Liver (tissue), 3 donors: ENCODE measurements around the gene EGFLAM.

ENCODE experiments used
- FOXA1 ChIP-seq: IDR thresholded peaks from 2 replicates; pipeline ENCODE4 v1.6.1; 2016; ENCODE audit warnings: antibody characterized with exemption
- GABPA ChIP-seq, 2 donors: IDR thresholded peaks in 1 of 2; conservative IDR thresholded peaks in 1 of 2; 2 replicates each; pipeline ENCODE4 v1.6.1; 2016; ENCODE audit warnings: antibody characterized with exemption in 2 of 2, mild to moderate bottlenecking in 1 of 2, moderate library complexity in 1 of 2
- HNF4A ChIP-seq, 2 donors: conservative IDR thresholded peaks; 2 replicates each; pipeline ENCODE4 v1.6.1; 2016; ENCODE audit warnings: antibody characterized with exemption in 2 of 2, mild to moderate bottlenecking in 2 of 2
- RAD21 ChIP-seq, 2 donors: IDR thresholded peaks; 2 replicates each; pipeline ENCODE4 v1.6.1; 2016; ENCODE audit warnings: antibody characterized with exemption in 2 of 2, mild to moderate bottlenecking in 2 of 2
- SP1 ChIP-seq: IDR thresholded peaks from 2 replicates; pipeline ENCODE4 v1.6.1; 2018; ENCODE audit warnings: antibody characterized with exemption, mild to moderate bottlenecking
- TAF1 ChIP-seq: conservative IDR thresholded peaks from 2 replicates; pipeline ENCODE4 v1.6.1; 2016; ENCODE audit warnings: antibody characterized with exemption, mild to moderate bottlenecking
- YY1 ChIP-seq: IDR thresholded peaks from 2 replicates; pipeline ENCODE4 v1.6.1; 2016; ENCODE audit warnings: antibody characterized with exemption, mild to moderate bottlenecking
- TF ChIP-seq, protein P1 (sequence below): IDR thresholded peaks from 2 replicates; pipeline ENCODE4 v1.6.1; 2016; ENCODE audit warnings: antibody characterized with exemption, mild to moderate bottlenecking
- TF ChIP-seq, protein P2 (sequence below): fragments of 150-350 bp; IDR thresholded peaks from 2 replicates; pipeline ENCODE4 v1.5.1; 2017; ENCODE audit warnings: improper control_type of control experiment, low read depth, low read length; ENCODE audit not compliant: missing input control
- TF ChIP-seq, protein P3 (sequence below): IDR thresholded peaks from 2 replicates; pipeline ENCODE4 v1.6.1; 2016; ENCODE audit warnings: antibody characterized with exemption
- TF ChIP-seq, protein P4 (sequence below): IDR thresholded peaks from 2 replicates; pipeline ENCODE4 v1.6.1; 2016; ENCODE audit warnings: antibody characterized with exemption
- donor health status: healthy.
- donor health status: healthy.

DNA sequence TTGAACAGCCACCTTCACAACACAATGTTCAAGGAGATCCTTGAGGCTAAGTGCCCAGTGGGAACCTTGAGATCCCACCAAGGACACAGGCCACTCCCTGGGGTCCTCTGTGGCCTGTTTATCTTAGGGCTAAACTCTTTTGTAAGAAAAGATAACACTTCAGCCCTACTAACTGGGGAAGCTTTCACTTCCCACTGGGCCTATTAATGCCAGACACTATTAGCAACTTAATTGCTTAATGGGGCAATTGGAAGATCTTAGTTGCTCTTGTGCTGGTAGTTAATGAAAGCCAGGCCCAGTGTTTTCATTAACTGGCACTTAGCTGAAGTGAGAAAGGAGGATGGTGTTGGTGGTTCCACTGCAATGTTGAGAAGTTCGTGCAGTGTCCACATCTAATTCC is 117.1 kb downstream of the EGFLAM start:
- TF ChIP-seq SP1, result no peak
- TF ChIP-seq, protein P1, sequence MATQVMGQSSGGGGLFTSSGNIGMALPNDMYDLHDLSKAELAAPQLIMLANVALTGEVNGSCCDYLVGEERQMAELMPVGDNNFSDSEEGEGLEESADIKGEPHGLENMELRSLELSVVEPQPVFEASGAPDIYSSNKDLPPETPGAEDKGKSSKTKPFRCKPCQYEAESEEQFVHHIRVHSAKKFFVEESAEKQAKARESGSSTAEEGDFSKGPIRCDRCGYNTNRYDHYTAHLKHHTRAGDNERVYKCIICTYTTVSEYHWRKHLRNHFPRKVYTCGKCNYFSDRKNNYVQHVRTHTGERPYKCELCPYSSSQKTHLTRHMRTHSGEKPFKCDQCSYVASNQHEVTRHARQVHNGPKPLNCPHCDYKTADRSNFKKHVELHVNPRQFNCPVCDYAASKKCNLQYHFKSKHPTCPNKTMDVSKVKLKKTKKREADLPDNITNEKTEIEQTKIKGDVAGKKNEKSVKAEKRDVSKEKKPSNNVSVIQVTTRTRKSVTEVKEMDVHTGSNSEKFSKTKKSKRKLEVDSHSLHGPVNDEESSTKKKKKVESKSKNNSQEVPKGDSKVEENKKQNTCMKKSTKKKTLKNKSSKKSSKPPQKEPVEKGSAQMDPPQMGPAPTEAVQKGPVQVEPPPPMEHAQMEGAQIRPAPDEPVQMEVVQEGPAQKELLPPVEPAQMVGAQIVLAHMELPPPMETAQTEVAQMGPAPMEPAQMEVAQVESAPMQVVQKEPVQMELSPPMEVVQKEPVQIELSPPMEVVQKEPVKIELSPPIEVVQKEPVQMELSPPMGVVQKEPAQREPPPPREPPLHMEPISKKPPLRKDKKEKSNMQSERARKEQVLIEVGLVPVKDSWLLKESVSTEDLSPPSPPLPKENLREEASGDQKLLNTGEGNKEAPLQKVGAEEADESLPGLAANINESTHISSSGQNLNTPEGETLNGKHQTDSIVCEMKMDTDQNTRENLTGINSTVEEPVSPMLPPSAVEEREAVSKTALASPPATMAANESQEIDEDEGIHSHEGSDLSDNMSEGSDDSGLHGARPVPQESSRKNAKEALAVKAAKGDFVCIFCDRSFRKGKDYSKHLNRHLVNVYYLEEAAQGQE, result no peak
- TF ChIP-seq, protein P2, sequence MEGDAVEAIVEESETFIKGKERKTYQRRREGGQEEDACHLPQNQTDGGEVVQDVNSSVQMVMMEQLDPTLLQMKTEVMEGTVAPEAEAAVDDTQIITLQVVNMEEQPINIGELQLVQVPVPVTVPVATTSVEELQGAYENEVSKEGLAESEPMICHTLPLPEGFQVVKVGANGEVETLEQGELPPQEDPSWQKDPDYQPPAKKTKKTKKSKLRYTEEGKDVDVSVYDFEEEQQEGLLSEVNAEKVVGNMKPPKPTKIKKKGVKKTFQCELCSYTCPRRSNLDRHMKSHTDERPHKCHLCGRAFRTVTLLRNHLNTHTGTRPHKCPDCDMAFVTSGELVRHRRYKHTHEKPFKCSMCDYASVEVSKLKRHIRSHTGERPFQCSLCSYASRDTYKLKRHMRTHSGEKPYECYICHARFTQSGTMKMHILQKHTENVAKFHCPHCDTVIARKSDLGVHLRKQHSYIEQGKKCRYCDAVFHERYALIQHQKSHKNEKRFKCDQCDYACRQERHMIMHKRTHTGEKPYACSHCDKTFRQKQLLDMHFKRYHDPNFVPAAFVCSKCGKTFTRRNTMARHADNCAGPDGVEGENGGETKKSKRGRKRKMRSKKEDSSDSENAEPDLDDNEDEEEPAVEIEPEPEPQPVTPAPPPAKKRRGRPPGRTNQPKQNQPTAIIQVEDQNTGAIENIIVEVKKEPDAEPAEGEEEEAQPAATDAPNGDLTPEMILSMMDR, result no peak
- TF ChIP-seq, protein P3, sequence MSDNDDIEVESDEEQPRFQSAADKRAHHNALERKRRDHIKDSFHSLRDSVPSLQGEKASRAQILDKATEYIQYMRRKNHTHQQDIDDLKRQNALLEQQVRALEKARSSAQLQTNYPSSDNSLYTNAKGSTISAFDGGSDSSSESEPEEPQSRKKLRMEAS, result no peak
- no peak for TF ChIP-seq YY1
- TF ChIP-seq RAD21 (IDR thresholded peaks at IDR 0.05), result no peak
- TF ChIP-seq, protein P4, sequence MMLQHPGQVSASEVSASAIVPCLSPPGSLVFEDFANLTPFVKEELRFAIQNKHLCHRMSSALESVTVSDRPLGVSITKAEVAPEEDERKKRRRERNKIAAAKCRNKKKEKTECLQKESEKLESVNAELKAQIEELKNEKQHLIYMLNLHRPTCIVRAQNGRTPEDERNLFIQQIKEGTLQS, result no peak
- no peak for TF ChIP-seq TAF1
- no peak for TF ChIP-seq FOXA1
- TF ChIP-seq GABPA (IDR thresholded peaks at IDR 0.05 in 1 of 2, conservative IDR thresholded peaks at IDR 0.05 in 1 of 2), result no peak
- no peak for TF ChIP-seq HNF4A (conservative IDR thresholded peaks at IDR 0.05)
